Colon (tissue), 2 donors: ENCODE data around the gene ILF2.

Experiments used
- FAIRE-seq: peaks from 2 replicates; lab custom pipeline; 2012; peaks lifted over from hg19 to GRCh38; lab: Jason Lieb, UNC
- donor health status: control.
- donor health status: control.

ILF2 gene

DNA sequence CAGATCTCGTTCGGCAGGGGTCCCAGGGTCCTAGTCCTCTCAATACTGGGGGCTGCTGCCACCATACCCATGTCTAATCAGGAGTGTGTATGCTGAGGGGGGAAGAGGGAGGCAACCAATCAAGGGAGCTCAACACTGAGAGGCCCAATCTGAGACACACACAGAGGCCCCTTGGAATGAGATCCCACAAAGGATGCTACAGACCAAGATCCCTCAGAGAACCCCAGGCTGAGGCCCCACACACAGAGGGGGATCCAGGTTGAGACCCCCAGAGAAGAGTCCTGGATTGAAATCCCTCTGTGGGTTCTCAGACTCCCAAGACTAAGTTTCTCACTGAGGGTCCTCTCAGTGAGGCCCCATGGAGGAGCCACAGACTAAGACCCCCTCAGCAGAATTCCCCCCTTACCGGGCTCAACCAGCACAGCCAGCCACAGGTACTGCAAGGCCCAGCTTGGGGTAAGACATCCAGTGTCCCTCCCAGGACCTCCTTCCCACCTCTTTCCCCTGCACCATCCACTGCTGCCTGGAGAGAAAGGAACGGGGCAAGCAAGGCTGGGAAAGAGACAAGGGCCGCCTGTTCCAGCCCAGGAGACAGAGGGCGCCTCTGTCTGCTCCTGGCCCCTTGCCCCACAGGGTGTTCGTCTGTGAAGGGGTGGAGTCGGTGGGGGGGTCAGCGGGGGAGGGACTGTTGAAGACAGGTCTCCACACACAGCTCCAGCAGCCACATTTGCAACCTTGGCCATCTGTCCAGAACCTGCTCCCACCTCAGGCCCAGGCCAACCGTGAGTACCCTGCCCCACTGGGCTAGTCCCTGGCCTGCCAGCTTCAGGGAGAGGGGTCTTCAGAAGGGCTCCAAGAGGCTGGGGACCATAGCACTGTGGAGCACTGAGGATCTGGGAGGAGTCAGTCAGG lies 42.8 kb downstream of the ILF2 start, which contains the start of gene S100A1:
S100A1 (plus strand) TSS at position 720 of the 912 bp plus-strand sequence. CDS start 2,088 bp downstream, outside the sequence.
- no peak for FAIRE-seq

GRCh38 chr1:153626904-153627714 lies 43.7 kb downstream of the ILF2 start, which contains the start of gene S100A13:
Gene S100A13 (minus strand): TSS chr1:153627505. CDS start chr1:153626472, 1,033 bp downstream.
- no peak for FAIRE-seq

- no peak for FAIRE-seq
These were observed 44.3 kb downstream of the ILF2 start for GRCh38 chr1:153626477-153626903.

DNA sequence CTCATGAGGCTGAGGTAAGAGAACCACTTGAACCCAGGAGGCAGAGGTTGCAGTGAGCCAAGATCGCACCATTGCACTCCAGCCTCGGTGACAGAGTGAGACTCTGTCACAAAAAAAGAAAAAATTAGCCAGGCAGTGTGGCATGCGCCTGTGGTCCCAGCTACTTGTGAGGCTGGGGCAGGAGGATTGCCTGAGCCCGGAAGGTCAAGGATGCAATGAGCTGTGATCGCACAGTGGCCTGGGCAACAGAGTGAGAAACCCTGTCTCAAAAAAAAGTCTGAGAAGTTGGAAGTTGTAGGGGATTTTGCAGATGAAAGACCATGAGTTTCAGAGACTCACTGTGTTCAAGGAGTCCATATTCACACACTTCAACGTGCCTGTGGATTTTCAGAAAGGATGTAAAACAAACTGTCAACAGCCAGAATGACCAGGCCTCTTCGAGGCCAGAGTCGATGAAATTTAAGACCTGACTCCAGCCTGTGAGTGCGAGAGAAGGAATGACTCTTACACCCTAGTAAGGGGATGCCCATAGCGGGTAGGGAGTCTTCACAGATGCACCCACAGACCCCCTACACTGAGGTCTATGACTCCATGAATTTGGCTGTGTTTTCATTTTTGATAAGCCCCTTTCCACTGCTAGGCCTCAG lies 45.7 kb downstream of the ILF2 start:
- FAIRE-seq, result no peak

DNA sequence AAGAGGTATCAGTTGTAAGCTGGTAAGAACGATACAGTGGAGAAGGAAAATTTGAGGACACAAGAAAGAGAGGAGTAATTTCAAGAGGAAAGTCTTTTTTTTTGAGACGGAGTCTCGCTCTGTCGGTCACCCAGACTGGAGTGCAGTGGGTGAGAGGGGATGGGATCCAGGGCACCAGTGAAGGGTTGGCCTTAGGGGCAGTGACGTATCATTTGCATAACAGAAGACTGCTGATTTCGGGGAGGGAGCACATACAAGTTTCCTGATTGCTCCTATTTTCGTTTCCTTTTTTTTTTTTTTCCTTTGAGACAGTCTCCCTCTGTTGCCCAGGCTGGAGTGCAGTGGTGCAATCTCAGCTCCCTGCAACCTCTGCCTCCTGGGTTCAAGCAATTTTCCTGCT lies 47.7 kb downstream of the ILF2 start:
- FAIRE-seq, result no peak

DNA sequence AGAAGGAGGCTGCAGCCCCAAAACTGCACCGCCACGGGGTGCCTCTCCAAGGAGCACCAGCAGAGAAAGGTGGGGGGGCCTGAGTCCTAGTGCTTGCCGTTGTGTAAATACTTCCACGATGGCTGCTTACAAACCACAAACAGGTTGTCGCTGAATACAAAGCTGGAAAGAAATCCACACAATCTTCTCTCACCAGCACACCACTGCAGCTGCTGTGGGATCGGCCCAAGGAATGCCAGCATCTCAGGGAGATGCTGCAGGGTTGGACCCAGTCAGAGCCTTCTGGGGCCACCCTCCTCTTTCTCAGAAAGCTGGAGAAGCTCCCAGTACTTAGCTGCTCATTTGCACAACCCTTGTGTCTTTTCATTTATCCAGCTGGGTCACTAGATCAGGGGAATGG lies 51.6 kb downstream of the ILF2 start:
- no peak for FAIRE-seq

GRCh38 chr1:153617663-153618062 lies 53.1 kb downstream of the ILF2 start:
- no peak for FAIRE-seq

GRCh38 chr1:153616917-153617311 lies 53.9 kb downstream of the ILF2 start:
- FAIRE-seq, result no peak

GRCh38 chr1:153616144-153616916 lies 54.5 kb downstream of the ILF2 start, which contains the start of gene S100A14:
Gene S100A14 (minus strand): TSS chr1:153616325. CDS start chr1:153615858, 467 bp downstream.
- no peak for FAIRE-seq

DNA sequence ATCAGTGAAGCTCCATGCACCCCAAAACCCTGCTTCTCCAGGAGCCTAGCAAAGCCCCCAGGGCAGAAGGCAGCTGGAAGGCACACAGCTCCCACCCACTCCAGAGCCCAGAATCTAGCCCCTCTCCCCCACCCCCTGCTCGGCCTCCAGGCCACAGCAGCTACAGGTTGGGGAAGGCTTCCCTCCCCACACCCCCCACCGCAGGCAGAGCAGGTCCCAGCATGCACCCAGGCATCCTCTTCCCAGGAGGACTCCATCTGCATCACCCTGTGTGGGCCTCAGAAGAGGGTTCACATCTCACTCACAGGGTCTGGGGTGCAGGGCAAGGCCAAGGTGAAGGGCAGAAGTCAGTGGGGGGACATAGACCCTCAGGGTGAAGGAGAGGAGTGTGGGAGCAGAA lies 55.4 kb downstream of the ILF2 start:
- no peak for FAIRE-seq

GRCh38 chr1:153614906-153615305 lies 55.9 kb downstream of the ILF2 start:
- no peak for FAIRE-seq

DNA sequence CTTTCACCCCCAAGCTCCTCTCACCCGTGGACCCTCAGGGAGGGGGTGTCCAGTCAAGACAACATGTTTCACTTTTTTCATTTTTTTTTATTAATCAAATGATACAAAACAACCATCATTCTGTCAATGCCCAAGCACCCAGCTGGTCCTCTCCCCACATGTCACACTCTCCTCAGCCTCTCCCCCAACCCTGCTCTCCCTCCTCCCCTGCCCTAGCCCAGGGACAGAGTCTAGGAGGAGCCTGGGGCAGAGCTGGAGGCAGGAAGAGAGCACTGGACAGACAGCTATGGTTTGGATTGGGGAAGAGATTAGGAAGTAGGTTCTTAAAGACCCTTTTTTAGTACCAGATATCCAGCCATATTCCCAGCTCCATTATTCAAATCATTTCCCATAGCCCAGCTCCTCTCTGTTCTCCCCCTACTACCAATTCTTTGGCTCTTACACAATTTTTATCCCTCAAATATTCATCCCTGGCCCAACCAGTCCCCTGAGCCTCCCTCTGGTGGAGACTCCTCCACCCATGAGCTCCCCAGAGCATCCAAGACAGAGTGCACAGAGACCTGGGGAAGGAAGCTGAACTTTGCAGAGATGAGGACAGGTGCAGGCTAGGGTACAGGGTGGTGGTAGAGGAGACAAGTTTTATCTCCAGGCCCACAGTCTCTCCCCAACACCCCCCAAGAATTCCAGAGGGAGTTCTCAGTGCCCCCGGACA lies 56.4 kb downstream of the ILF2 start:
- FAIRE-seq, result no peak

- no peak for FAIRE-seq
These were observed 57.4 kb downstream of the ILF2 start for GRCh38 chr1:153613406-153613805.

- no peak for FAIRE-seq
These were observed 58.0 kb downstream of the ILF2 start, which contains the start of gene S100A16 for GRCh38 chr1:153612755-153613331. Gene S100A16 (minus strand): TSS chr1:153613137. CDS start chr1:153608151, 4,986 bp downstream.

GRCh38 chr1:153612111-153612754 lies 58.6 kb downstream of the ILF2 start:
- no peak for FAIRE-seq
